ENCODE results near the gene EYA2.

Gene EYA2

GRCh38 chr20:46933150-46933549 is 38.5 kb downstream of the EYA2 start:
- no peak for DNase-seq

GRCh38 chr20:46934746-46935287 is 40.2 kb downstream of the EYA2 start:
- no peak for DNase-seq

GRCh38 chr20:46935394-46936017 is 40.9 kb downstream of the EYA2 start:
- no peak for DNase-seq

GRCh38 chr20:46936415-46937156 is 41.9 kb downstream of the EYA2 start:
- DNase-seq = no peak

GRCh38 chr20:46937157-46937523 is 42.5 kb downstream of the EYA2 start:
- no peak for DNase-seq

- DNase-seq = no peak
Measured at GRCh38 chr20:46937533-46938226, 43.0 kb downstream of the EYA2 start.

- no peak for DNase-seq
Measured at GRCh38 chr20:46938434-46938833, 43.8 kb downstream of the EYA2 start.

GRCh38 chr20:46939031-46939965 is 44.7 kb downstream of the EYA2 start:
- no peak for DNase-seq

- DNase-seq = no peak
Measured at GRCh38 chr20:46940616-46941015, 46.0 kb downstream of the EYA2 start.

- DNase-seq = no peak
Measured at GRCh38 chr20:46941404-46941803, 46.8 kb downstream of the EYA2 start.

- no peak for DNase-seq
Measured at GRCh38 chr20:46943861-46944591, 49.4 kb downstream of the EYA2 start.

GRCh38 chr20:46945465-46945864 is 50.8 kb downstream of the EYA2 start:
- DNase-seq = no peak

GRCh38 chr20:46946181-46946624 is 51.6 kb downstream of the EYA2 start:
- no peak for DNase-seq

GRCh38 chr20:46946796-46947195 is 52.2 kb downstream of the EYA2 start:
- no peak for DNase-seq

GRCh38 chr20:46948081-46948480 is 53.4 kb downstream of the EYA2 start:
- DNase-seq = no peak

GRCh38 chr20:46951405-46951804 is 56.8 kb downstream of the EYA2 start:
- peak; percentile 22 to 39 for DNase-seq

GRCh38 chr20:46951840-46952497 is 57.3 kb downstream of the EYA2 start:
- peak in 1 of 2 experiments; percentile 7 for DNase-seq

- DNase-seq = no peak
Measured at GRCh38 chr20:46953596-46953995, 59.0 kb downstream of the EYA2 start.

GRCh38 chr20:46954490-46955038 is 59.9 kb downstream of the EYA2 start:
- no peak for DNase-seq

GRCh38 chr20:46955601-46956556 is 61.2 kb downstream of the EYA2 start:
- DNase-seq = no peak
